HG03135 (cell line): Measurements from ENCODE around the gene MOXD1.
"Not testable (repeated sequence)": the region's sequence is repeated elsewhere in the genome, so short reads cannot be mapped to it uniquely, and the experiment has no call there.

Experiments
- ATAC-seq: cut with Tn5 transposase; IDR thresholded peaks from one replicate; pipeline ENCODE4 v1.9.1; 2021; ENCODE audit warnings: mild to moderate bottlenecking, moderate library complexity; ENCODE audit not compliant: unreplicated experiment

MOXD1 gene

DNA sequence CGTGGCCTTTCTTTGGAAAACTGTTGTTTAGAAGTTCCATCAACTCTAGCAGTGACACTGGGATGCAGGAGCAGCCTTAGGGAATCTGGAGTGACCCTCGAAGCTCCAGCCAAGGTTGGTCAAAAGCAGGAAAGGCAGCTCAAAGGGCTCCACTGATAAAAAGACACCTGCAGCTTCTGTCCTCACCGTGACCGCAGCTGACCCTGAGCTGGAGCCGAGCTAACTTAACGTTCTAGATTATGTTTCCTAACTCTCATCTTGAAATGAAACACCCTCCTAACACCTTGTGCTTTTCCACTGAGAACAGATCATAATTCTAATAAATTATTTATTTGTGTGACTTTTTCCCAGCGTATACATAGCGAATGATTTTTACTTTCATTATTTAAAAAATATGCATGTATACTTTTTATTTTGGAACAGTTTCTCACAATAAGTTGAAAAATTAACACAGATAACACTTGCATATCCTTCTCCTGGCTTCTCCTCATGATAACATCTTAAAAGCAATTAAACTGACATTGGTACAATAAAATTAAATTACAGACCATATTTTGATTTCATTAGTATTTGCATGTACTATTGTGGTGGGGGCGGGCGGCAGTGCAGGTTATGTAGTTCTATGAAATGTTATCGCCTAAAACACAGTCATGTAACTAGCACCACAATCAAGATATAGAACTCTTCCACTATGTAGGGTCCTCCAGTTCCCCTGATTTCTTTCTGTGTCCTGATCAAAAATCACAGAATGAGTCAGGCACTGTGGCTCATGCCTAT, 116.1 kb downstream of the MOXD1 start:
- ATAC-seq = no peak

DNA sequence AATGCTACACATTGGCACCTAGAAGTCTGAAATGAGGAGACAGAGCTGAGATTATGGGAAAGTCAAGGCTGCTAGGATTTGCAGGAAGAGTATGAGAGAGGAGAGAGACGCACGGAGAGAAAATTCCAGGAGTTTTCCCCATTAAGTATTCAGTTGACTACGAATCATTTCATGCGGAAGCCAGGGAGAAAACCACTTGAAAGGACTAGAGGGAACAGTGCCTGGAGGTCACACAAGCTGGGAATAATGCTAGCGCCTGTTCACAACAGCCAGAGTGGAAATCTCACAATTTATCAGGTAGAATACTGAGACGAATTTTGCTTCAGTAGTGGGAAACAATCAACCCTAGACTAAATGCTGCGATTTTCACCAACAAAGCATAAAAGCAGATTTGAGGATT, 118.6 kb downstream of the MOXD1 start:
- ATAC-seq = no peak

DNA sequence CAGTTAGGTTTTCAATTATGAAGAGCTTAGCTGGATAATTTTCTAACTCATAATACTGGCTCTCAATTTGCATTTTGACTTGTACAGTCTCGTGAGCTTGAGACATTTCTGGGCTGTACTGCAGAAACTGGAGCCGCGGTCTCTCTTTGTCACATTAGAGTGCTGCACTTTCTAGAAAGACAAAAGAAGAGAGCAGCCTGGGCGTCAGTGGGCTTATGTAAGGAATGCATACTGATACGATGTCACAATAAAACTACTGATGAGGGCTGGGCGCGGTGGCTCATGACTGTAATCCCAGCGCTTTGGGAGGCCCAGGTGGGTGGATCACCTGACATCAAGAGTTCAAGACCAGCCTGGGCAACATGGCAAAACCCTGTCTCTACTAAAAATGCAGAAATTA, 120.8 kb downstream of the MOXD1 start:
- ATAC-seq = no peak

DNA sequence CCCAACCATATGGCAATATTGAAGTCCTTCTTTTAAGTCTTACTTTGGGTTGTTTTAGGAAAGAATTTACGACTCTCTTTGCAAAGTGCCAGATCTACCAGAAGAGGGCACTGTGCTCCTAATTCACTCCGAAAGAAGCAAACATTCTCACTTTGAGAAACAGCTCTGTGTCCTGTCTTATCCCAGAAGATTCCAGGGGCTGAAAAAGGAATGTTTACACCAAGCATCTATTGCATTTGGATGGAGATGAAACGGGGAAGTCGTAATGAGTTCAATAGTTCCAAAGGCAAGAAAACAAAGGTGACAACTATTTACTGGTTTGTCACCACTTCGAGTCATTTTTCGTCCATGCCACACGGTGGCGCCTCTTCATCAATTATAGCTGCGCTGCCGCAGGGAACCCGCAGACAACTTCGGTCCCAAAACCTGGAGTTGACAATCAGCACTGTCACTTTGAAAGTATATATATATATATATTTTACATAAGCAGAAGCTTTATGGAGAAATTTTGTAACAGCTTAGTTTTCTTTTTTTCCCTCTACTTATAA, 121.6 kb downstream of the MOXD1 start:
- ATAC-seq = peak; percentile 91

DNA sequence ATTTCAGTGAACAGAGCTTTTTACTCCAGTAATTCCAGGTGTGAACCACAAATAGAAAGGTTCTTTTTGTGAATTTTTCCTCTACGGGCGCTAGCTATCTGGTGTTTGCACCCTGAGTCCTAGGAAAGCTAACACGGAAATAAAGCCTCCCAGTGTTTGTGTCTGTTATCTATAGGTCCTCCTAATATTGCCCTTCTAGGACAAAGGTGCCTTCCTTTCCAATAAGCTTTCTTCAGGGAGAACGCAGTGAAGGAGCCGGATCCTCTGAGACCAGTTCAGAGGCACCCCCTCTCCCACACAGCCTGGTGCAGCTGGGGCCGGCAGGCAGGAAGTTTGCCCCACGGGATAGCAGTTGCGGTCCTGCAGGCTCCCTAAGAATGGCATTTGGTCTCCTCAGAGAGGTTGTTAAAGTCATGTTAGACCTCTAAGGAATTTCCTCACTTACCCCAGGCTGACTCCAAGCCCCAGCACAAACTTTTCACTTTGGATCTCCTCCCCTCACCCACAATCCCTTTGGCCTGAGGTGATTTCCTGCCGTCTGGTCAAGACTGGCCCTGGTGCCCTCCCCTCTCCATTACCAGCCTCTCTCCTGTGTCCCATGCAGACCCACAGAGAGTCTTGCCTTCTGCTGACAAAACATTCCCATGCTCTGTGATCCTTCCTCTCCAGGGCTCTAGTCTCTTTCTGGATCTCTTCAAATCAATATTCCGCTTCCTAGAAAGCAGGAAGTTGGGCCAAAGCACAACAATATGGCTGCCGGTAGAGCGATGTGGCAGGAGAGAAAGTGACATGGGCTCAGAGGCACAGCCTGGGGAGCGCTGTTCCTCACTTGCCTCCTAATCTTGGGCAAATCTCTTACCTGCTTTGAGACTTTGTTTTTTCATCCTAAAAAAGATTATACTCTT, 126.0 kb downstream of the MOXD1 start:
- ATAC-seq = no peak

DNA sequence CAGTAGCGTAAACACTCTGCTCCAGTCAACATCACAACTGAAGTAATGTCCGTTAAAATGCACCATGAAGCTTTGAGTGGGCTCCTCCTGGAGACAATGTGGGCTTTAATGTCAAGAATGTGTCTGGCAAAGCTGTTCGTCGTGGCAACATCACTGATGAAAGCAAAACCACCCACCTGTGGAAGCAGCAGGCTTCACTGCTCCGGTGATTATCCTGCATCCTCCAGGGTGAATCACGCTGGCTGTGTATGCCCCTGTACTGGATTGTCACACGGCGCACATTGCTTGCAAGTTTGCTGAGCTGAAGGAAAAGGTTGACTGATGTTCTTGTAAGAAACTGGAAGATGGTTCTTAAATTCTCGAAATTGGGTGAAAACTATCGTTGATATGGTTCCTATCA, 128.5 kb downstream of the MOXD1 start:
- ATAC-seq = no peak

DNA sequence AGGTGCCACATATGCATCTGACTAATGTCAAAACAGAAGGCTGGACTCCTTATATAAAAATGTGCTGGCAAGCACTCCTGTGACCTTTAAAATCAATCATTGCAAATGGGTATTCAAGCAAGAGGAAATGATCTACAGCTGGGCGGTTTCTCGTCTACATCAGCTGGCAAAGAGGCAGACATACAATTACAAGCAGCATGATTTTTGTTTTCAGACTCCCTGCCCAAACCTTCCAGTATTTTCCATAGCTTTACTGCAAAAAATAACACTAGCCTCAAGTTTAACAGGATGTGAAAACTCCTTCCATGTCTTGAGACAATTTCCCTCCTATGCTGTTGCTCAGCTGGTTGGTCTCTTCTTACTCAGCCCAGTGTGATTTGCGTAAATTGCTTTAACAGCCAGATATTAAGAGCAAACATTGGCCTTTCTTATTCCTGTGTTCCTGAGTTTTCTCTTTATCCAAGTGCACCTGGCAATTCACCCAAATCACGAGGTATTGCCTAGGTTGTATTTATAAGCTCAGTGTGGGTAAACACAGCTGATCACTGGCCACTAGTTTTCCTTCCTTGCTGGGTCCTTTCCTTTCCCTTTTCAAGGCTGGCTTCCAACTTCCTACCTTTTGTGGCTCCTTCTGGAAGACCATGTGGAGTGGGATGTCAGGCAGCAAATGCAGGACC, 130.4 kb downstream of the MOXD1 start:
- no peak for ATAC-seq

DNA sequence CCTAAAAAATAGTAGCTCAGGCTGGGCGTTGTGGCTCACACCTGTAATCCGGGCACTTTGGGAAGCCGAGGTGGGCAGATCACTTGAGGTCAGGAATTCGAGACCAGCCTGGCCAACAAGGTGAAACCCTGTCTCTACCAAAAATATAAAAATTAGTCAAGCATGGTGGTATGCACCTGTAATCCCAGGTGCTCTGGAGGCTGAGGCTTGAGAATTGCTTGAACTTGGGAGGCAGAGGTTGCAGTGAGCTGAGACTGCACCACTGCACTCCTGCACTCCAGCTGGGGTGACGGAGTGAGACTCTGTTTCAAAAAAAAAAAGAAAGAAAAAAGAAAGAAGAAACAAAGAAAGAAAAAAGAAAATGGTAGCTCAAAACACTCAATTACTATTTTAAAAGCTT, 132.6 kb downstream of the MOXD1 start:
- ATAC-seq = not testable (repeated sequence)

DNA sequence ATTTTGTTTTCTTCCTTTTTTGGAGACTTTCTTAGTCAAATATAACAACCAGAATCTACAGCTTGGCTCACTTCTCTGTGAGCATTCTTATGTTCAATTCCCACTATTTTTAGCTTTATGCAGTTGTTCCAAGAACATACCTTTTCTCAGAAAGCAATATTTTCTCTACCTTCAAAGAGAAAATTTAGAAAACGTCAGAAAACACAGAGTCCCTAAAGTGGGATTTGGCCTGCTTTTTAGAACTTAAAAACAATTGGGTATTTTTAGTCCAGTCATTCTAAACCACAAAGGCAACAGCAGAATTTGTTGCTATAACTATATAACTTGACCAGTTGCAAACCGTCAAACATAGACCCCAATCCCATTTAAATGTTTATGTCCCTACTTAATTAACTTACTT, 133.1 kb downstream of the MOXD1 start:
- peak; percentile 1 for ATAC-seq

DNA sequence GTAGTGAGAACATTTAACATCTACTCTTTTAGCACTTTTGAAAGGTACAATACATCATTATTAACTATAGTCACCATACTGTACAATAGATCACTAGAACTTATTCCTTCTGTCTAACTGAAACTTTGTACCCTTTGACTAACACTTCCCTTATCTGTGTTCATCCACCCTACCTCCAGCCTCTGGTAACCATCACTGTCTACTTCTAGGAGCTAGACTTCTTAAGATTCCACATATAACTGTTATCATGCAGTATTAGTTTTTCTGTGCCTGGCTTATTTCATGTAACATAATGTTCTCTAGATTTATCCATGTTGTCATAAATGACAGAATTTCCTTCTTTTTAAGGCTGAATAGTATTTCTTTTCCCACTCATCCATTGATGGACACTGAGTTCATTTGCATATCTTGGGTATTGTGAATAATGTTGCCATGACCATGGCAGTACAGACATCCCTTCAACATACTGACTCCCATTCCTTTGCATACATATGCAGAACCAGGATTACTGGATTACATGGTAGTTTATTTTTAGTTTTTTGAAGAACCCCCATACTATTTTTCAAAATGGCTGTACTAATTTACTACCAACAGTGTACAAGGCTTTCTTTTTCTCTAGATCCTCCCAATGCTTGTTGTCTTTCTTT, 135.7 kb downstream of the MOXD1 start:
- no peak for ATAC-seq

DNA sequence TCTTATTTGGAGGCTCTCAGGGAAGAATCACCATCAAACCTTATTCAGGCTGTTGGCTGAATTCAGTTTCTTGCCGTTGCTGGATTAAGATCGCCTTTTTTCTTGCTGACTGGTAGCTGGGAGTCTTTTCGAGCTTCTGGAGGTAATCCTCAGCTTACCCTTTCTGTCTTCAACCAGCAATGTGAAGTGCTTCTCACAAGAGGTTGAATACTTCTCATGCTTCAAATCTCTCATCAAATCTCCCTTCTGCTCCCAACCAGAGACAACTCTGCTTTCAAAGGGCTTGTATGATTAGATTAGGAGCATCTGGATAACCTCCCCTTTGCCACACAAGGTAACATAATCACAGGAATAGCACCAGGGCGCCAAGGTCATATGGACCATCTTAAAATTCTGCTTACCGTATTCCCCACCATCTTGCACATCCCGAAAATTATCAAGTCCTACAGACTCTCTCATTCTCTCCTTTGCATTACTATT, 137.2 kb downstream of the MOXD1 start:
- no peak for ATAC-seq

DNA sequence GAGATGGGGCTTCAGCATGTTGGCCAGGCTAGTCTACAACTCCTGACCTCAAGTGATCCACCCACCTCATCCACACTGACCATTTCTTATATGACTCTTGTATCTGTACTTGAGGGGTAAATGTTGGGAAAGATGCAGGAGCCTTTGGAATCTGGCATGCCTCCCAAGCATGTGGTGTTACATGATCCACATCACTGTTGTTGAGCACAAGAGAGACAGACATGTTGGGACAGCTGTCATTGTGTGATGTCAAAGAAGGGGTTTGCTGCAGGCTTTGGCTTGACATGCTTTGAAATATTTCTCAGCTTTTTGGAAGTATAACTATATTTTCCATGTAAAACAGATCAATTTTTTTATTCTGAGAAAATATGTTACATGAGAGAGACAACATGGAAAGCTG, 139.9 kb downstream of the MOXD1 start:
- no peak for ATAC-seq

DNA sequence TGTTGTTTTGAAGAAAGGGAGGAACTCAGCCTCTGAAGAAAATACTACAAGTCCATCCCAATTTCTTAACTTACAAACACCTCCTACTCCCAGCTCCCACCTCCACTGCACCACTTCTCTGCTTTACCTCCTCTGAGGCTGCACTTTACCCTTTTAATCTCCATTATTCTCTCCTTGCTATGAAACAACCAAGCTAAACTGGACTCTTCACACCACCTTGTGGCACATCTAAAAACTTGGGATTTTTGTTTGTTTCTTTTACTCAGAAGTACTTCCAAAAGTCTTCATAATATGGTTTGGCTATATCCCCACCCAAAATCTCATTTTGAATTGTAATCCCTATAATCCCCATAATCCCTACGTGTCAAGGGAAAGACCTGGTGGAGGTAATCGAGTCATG, 142.2 kb downstream of the MOXD1 start:
- no peak for ATAC-seq

DNA sequence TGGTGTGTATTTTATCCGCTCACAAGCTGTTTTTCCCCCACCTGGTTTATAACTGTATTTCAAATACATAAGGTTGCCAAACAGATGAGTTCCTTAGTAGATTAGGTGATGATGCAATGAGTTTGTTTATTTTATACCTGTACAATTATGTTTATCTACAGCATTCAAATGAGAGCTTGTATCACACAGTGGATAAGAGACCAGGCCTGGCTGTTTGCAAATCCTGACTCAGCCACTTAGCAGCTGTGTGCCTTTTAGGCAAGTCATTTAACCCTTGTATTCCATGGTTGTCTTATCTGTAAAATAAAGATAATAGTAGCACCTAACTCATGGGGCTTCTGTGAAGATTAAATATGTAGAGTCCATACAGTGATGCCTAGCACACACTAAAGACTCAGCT, 143.7 kb downstream of the MOXD1 start:
- ATAC-seq = no peak

DNA sequence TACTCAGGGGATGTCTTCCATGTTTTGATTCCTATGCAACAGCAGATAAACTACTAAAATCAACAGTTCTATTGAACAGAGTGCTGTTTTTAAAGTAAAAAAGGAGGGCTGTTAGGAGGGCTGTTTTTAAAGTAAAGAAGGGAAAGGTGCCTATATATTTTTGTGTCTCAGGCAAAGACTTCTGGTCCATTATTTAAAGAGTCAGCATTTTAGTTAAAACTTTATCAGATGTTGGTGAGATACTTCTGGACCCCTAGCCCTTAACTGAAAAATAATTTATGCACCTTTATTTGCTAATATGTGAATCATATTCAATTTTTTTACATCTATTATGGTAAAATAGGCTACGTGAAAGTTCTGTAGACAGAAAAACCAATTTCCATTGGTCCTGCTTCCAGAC, 144.8 kb downstream of the MOXD1 start:
- ATAC-seq = no peak

DNA sequence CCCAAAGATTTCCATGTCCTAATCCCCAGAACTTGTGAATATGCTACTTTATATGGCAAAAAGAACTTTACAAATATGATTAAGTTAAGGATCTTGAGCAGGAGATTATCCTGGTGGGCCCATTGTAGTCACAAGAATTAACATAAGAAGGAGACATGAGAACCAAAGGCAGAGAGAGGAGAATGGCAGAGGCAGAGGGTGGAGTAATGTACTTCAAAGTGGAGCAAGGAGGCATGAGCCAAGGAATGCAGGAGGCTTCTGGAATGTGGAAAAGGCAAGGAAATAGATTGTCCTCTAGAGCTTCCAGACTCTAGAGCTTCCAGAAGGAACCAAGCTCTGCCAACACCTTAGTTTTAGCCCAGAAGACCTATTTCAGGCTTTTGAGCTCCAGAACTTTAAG, 147.4 kb downstream of the MOXD1 start:
- ATAC-seq = no peak

DNA sequence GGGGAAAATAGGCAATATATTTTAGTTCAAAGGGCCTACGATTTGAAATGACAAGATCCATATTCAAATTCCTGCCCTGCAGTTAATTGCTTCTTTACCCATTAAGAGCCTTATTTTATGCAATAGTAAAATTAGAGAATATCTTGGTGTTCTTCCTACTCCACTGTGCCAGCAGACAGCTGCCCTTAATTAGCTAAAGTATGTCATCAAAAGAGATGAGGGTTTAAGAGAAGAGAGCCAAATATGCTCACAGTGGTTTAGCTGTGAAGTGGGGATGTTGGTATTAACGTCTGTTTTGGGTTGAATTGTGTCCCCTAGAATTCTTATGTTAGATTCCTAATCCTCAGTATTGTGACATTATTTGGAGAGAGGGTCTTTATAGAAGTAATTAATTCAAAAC, 148.1 kb downstream of the MOXD1 start:
- ATAC-seq = no peak

DNA sequence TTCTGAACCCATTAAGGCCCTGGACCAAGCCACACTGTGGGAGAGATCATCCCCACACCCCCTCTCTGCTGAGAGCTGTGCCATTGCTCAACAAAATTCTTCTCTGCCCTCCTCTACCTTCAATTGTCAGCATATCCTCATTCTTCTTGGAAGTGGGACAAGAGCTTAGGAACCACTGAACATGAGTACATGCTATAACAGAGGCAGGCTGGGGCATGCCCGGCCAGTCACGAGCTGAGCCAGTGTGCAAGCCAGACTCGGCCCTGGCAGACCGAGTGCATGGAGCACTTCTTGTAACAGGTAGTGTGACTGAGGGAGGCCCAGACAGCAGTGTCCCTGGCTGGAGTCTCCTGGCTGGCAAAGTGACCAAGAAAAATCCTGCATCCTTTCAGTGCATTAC, 149.2 kb downstream of the MOXD1 start:
- ATAC-seq = no peak

DNA sequence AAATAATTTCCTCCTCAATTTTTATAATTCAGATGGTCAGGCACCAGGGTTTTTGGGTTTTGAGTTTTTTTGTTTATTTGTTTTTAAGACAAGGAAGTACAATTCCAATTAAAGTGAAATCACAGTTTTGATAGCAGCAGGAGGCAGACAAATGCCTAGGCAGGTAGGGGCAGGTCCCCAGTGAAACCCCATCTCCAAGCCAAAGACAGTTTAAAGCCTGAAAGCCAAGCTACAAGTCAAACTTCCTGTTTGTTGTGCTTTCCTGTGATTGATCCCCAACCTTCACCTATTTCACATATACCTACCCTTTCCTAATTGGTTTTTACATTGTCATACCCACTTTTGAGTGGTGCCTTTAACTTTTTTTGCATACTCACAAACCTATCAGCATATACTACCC, 149.6 kb downstream of the MOXD1 start:
- no peak for ATAC-seq

DNA sequence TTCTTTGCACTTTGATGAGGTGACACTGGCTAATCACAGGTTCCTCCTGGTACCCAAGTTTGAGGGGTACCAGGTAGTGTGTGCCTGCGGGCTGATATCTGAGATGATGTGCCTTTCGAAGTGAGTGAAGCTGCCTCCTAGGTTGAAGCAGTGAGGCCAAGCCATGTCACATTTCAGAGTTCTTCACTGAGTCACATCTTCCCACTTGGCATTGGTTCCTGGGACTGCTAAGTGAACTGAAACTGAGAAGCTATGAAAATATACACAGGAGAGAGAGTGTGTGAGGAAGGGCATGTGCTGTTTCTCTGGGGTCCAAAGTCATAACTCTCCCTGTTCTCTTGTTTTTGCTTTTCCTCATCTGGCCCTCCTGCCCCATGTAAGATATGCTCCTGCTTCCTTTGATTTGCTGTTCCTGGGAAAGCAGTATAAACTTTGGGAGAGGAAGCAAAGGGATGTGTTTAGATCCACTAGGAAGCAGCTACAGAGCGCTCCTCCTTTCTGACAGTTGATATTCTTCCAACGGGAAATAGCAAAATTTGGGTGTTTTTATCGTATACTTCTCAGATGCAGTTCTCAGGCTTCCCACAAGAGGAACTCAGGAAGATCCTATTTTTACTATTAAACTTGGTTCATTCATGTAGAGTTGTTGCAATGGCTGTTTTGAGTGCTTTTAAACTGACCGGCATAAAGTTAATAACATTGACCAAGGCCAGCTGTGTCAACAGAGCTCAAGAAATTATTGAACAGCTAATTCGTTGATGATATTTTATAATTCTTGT, 153.7 kb downstream of the MOXD1 start:
- ATAC-seq = no peak
